Endothelial cell of umbilical vein (primary cell): ENCODE measurements around the gene NINJ2. TPM values are rescaled to one million over a fixed set of nuclear protein-coding genes. Genes with fewer than 3 reads are reported as not detected.

Experiments used
- BruUV-seq: library from RNA; stranded (reverse); fragments of 400-500 nt; replicated peaks from 2 replicates; lab custom pipeline; 2021; lab: Mats Ljungman, UMichigan
- CTCF ChIA-PET: fragments of 300-600, 350-600 bp; sonication (Branson Sonifier 250); formaldehyde crosslinking; loops from one replicate; lab custom pipeline; 2021; ENCODE audit warnings: antibody characterized with exemption, inconsistent platforms; lab: Charles Lee
- POLR2A ChIA-PET: fragments of 300-600, 350-600 bp; sonication (Branson Sonifier 250); formaldehyde crosslinking; loops from one replicate; lab custom pipeline; 2021; ENCODE audit warnings: antibody characterized with exemption, inconsistent platforms; lab: Charles Lee
- DNase-seq: peaks from one replicate; pipeline ENCODE4 v3.0.0-alpha.2; 2011; ENCODE audit warnings: low read depth, low spot score
- FAIRE-seq: peaks from 2 replicates; lab custom pipeline; 2011; peaks lifted over from hg19 to GRCh38; lab: Jason Lieb, UNC
- H2AFZ ChIP-seq: 2 replicates; pipeline ENCODE4 v1.6.0; 2012; ENCODE audit warnings: low read depth, low read length, control low read depth, inconsistent platforms
- H3K27ac ChIP-seq: 2 replicates; pipeline ENCODE4 v1.5.1; 2011; ENCODE audit warnings: low read depth, mild to moderate bottlenecking, control low read depth, low read length, moderate library complexity; ENCODE audit not compliant: insufficient read depth
- H3K27me3 ChIP-seq, 2 experiments: 2 replicates each; pipeline versions ENCODE4 v1.6.0 to v1.6.1; 2011; ENCODE audit warnings: low read length in 2 of 2, mixed read lengths in 1 of 2; ENCODE audit not compliant: control insufficient read depth in 2 of 2, insufficient read depth in 2 of 2
- H3K36me3 ChIP-seq, 2 experiments: 2 replicates in 1 of 2; 3 replicates in 1 of 2; pipeline ENCODE4 v1.5.1; 2011; ENCODE audit warnings: low read length in 2 of 2, mild to moderate bottlenecking in 1 of 2, moderate library complexity in 1 of 2; ENCODE audit not compliant: control insufficient read depth in 2 of 2, insufficient read depth in 2 of 2; ENCODE audit errors: extremely low read depth in 1 of 2
- H3K4me1 ChIP-seq: 3 replicates; pipeline ENCODE4 v1.5.1; 2011; ENCODE audit warnings: mild to moderate bottlenecking, low read length; ENCODE audit not compliant: control insufficient read depth, insufficient read depth; ENCODE audit errors: extremely low read depth
- H3K4me2 ChIP-seq: 2 replicates; pipeline ENCODE4 v1.6.1; 2011; ENCODE audit warnings: low read length, control low read depth, mixed read lengths; ENCODE audit not compliant: insufficient read depth
- H3K4me3 ChIP-seq, 3 experiments: fragments of 200-600 bp in 1 of 3; sonication (generic), shearing (Covaris generic) in 1 of 3; replicated peaks in 1 of 3; 2 replicates each; pipeline ENCODE4 v1.5.1; 2011 to 2016; ENCODE audit warnings: control low read depth in 3 of 3, low read length in 3 of 3, mild to moderate bottlenecking in 2 of 3, inconsistent platforms in 1 of 3, low read depth in 1 of 3, moderate library complexity in 1 of 3; ENCODE audit not compliant: insufficient read depth in 1 of 3
- H3K79me2 ChIP-seq: 2 replicates; pipeline ENCODE4 v1.6.0; 2012; ENCODE audit warnings: low read length, inconsistent platforms; ENCODE audit not compliant: control insufficient read depth, insufficient read depth
- H3K9ac ChIP-seq: replicated peaks from 2 replicates; pipeline ENCODE3; 2011; ENCODE audit warnings: low read length, control low read depth; ENCODE audit not compliant: insufficient read depth; ENCODE audit errors: extremely low read depth
- H3K9me1 ChIP-seq: replicated peaks from 3 replicates; pipeline ENCODE4 v1.6.0; 2011; ENCODE audit warnings: mild to moderate bottlenecking, low read length; ENCODE audit not compliant: control insufficient read depth, insufficient read depth; ENCODE audit errors: extremely low read depth
- H3K9me3 ChIP-seq: replicated peaks from 2 replicates; pipeline ENCODE4 v1.5.1; 2012; ENCODE audit warnings: low read length, inconsistent platforms; ENCODE audit not compliant: control insufficient read depth, insufficient read depth
- H4K20me1 ChIP-seq: replicated peaks from 2 replicates; pipeline ENCODE3; 2011; ENCODE audit warnings: mild to moderate bottlenecking, low read length; ENCODE audit not compliant: control insufficient read depth, insufficient read depth; ENCODE audit errors: extremely low read depth
- CTCF ChIP-seq, 2 donors: IDR thresholded peaks; 1 replicate in 1 of 2; 2 replicates in 1 of 2; pipeline ENCODE4 v1.5.1; 2011; ENCODE audit warnings: low read length in 2 of 2, mild to moderate bottlenecking in 2 of 2, moderate library complexity in 2 of 2, control low read depth in 1 of 2, inconsistent platforms in 1 of 2, low read depth in 1 of 2; ENCODE audit not compliant: insufficient read depth in 1 of 2; ENCODE audit errors: extremely low read depth in 1 of 2
- EZH2 ChIP-seq: IDR thresholded peaks from 2 replicates; pipeline ENCODE4 v1.6.1; 2012; ENCODE audit warnings: borderline replicate concordance, low read depth, mild to moderate bottlenecking, moderate library complexity, low read length, inconsistent platforms; ENCODE audit not compliant: severe bottlenecking
- FOS ChIP-seq: IDR thresholded peaks from 2 replicates; pipeline ENCODE4 v1.6.1; 2011; ENCODE audit warnings: mild to moderate bottlenecking, low read length, moderate library complexity, borderline replicate concordance; ENCODE audit not compliant: insufficient read depth
- GATA2 ChIP-seq: IDR thresholded peaks from 2 replicates; pipeline ENCODE4 v1.7.0; 2011; ENCODE audit warnings: low read depth, mild to moderate bottlenecking, moderate library complexity, mixed read lengths, low read length; ENCODE audit not compliant: insufficient read length, insufficient read depth
- JUN ChIP-seq: IDR thresholded peaks from 2 replicates; pipeline ENCODE4 v1.6.1; 2011; ENCODE audit warnings: borderline replicate concordance, low read depth; ENCODE audit not compliant: insufficient read length, insufficient read depth
- MYC ChIP-seq: IDR thresholded peaks from one replicate; pipeline ENCODE4 v1.6.1; 2011; ENCODE audit warnings: mild to moderate bottlenecking, low read depth, low read length
- POLR2A ChIP-seq: IDR thresholded peaks from 2 replicates; pipeline ENCODE4 v1.6.1; 2012; ENCODE audit warnings: low read depth, mild to moderate bottlenecking, control low read depth, low read length
- POLR2AphosphoS5 ChIP-seq: IDR thresholded peaks from 2 replicates; pipeline ENCODE4 v1.6.1; 2012; ENCODE audit warnings: low read depth, mild to moderate bottlenecking, control low read depth, low read length, moderate library complexity; ENCODE audit not compliant: insufficient read depth
- dilution Hi-C: fragments of 300-500 bp; cut with MboI; formaldehyde crosslinking; loops from one replicate; pipeline ENCODE4 v1.15.0; 2019; ENCODE audit warnings: low sequenced_read_pairs; ENCODE audit not compliant: extremely low pct_ligation_motif_present
- intact Hi-C: fragments of 100-400 bp; cut with micrococcal nuclease; formaldehyde crosslinking; loops from one replicate; pipeline ENCODE4 v1.10.0; 2022
- polyA plus RNA-seq, 4 experiments: library from polyadenylated mRNA; depleted of rRNA in 3 of 4; stranded (reverse) in 3 of 4; unstranded in 1 of 4; fragments of >200 nt; gene quantifications; 2 replicates each; pipeline versions ENCODE4 v1.2.1 to v1.2.3, GENCODE V29; 2011 to 2012; ENCODE audit warnings: missing spikeins in 1 of 4
- total RNA-seq: library from RNA; stranded (reverse); gene quantifications from 2 replicates; pipeline ENCODE4 v1.2.3, GENCODE V29; 2021
- TF ChIP-seq, protein P1 (sequence below): IDR thresholded peaks from 2 replicates; pipeline ENCODE4 v1.6.1; 2011; ENCODE audit not compliant: insufficient read depth, insufficient read length

NINJ2 gene
- total and polyA plus RNA-seq, 2 donors (not counting 3 experiments of a cell fraction or from before 2014, with no cell fraction given): 0.75 to 4.4 TPM

DNA sequence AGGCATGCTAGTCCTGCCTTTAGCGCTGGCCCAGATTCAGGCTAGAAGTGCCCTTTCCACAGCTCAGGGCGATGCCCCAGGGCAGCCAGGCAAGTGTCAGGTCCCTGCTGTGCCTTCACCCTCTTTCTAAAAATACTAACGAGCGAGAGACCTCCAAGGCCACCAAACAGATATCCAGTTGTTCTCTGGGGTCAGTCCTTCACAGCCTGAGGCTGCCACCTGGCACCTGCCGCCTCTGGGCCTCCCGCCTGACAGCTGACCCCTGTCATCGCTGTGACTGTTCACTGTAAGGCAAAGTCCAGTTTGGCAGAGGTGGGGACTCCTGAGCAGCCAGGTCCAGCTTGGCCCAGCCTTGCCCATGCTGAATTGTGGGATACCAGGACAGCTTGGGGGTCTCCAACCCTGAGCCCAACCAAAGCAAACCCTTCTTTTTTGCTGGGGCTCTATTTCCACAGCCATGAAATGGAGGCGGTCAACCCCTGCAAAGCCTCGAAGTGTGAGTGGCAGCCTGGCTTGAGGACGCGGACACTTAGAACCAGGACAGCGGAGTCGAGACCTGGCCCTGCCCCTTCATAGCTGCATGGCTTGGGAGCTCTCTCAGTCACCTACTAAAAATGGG is 79.9 kb downstream of the NINJ2 start:
- no peaks in the 10 kb centered on the region for H3K9me1 ChIP-seq
- H3K9ac ChIP-seq: no peak overlapping the region
- POLR2A ChIA-PET: no interaction called here
- H3K27me3 ChIP-seq: no peaks in the 10 kb centered on the region
- H3K9me3 ChIP-seq: no peaks in the 10 kb centered on the region
- DNase-seq (no peak), FAIRE-seq (no peak)
- no TSS peak for BruUV-seq
- H3K4me3 ChIP-seq: no peak overlapping the region
- dilution Hi-C loops: no loop called here
- H3K36me3 ChIP-seq: no peaks in the 10 kb centered on the region
- intact Hi-C loops: no loop called here
- no peak overlapping the region for H2AFZ ChIP-seq
- CTCF ChIA-PET: interaction anchor here (0.7 kb wide), 1 partner anchor 167 kb away, joined by 3 read pairs; no protein-coding TSS in a partner anchor
- no peaks in the 10 kb centered on the region for H3K79me2 ChIP-seq
- no peak overlapping the region for H3K27ac ChIP-seq
- H4K20me1 ChIP-seq: no peaks in the 10 kb centered on the region
- H3K4me2 ChIP-seq: no peak overlapping the region
- TF ChIP-seq MYC (no peak), POLR2AphosphoS5 (no peak), GATA2 (no peak), EZH2 (no peak), POLR2A (no peak), JUN (no peak), FOS (no peak), CTCF (IDR thresholded peaks at IDR 0.05; ENCODE audit: extremely low read depth in 1 of 2, insufficient read depth in 1 of 2, low read depth in 1 of 2, low read length in 2 of 2) (no peak)
- TF ChIP-seq, protein P1, sequence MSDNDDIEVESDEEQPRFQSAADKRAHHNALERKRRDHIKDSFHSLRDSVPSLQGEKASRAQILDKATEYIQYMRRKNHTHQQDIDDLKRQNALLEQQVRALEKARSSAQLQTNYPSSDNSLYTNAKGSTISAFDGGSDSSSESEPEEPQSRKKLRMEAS: no peak
- no peaks in the 10 kb centered on the region for H3K4me1 ChIP-seq
